ENCODE results near the gene SHC2. TPM values are rescaled to one million over a fixed set of nuclear protein-coding genes. Genes with fewer than 3 reads are reported as not detected.

Gene SHC2
- total RNA-seq, 3 donors from 2014 or later = 8.3 to 40.6 (median 21.8) TPM

GRCh38 chr19:447816-448560 lies 12.8 kb downstream of the SHC2 start:
- Histone ChIP-seq H3K27me3 (no peaks in the 10 kb centered on the region), H3K9me3 (no peaks in the 10 kb centered on the region), H3K36me3 (no peaks in the 10 kb centered on the region), H3K27ac (no peak overlapping the region), H3K4me1 (no peaks in the 10 kb centered on the region), H3K4me3 (no peak overlapping the region)
- TF ChIP-seq, protein P1, sequence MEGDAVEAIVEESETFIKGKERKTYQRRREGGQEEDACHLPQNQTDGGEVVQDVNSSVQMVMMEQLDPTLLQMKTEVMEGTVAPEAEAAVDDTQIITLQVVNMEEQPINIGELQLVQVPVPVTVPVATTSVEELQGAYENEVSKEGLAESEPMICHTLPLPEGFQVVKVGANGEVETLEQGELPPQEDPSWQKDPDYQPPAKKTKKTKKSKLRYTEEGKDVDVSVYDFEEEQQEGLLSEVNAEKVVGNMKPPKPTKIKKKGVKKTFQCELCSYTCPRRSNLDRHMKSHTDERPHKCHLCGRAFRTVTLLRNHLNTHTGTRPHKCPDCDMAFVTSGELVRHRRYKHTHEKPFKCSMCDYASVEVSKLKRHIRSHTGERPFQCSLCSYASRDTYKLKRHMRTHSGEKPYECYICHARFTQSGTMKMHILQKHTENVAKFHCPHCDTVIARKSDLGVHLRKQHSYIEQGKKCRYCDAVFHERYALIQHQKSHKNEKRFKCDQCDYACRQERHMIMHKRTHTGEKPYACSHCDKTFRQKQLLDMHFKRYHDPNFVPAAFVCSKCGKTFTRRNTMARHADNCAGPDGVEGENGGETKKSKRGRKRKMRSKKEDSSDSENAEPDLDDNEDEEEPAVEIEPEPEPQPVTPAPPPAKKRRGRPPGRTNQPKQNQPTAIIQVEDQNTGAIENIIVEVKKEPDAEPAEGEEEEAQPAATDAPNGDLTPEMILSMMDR (IDR thresholded peaks at IDR 0.05) = no peak
- no peak for TF ChIP-seq POLR2A (IDR thresholded peaks at IDR 0.05)
- no peak for TF ChIP-seq POLR2AphosphoS5 (IDR thresholded peaks at IDR 0.05)
- no peak for DNase-seq (ENCODE audit: low spot score in 2 of 2)
- intact Hi-C loops (cut with DNase I; ENCODE audit: low total_unique reads) = no loop called here

DNA sequence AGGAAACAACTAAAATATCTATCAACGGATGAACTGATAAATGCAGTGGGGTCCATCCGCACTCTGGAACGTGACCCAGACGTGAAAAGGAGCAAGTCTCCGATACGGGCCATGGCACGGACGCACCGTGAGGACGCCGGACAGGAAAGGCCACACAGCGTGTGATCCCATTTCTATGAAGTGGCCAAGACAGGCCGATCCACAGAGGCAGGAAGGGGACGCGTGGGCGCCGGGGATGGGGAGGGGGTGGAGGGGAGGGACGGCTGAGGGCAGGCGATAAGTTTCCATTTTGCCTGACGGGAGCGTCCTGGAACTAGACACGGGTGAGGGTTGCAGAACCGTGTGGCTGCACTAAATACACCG lies 13.8 kb downstream of the SHC2 start:
- H3K27ac ChIP-seq = no peak overlapping the region

DNA sequence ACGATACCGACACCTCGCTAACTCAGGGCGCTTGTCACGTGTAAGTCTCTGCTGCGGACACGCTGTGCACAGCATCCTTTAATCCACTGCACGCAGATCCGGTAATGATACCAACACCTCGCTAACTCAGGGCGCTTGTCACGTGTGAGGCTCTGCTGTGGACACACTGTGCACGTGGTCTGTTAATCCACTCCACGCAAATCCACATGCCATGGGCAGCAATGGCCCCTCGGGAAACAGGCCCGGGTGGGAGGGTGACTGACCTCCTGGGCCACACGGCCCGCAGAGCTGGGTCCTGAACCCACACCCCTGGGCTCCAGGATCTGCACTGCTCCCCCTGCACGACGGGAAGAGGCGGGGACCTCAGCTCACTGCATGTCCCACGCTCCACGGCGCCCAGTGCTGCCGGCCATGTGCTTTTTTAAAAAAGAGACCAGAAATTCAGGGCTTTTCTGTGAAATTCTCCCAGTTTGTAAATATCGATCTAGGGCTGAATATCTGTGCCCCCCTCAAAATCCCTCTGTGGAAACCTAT lies 16.1 kb downstream of the SHC2 start:
- DNase-seq (ENCODE audit: low spot score in 2 of 2) = no peak
- intact Hi-C loops (cut with DNase I; ENCODE audit: low total_unique reads) = no loop called here
- Histone ChIP-seq H3K9me3 (no peaks in the 10 kb centered on the region), H3K27me3 (no peaks in the 10 kb centered on the region), H3K36me3 (no peaks in the 10 kb centered on the region), H3K27ac (no peak overlapping the region), H3K4me3 (no peak overlapping the region), H3K4me1 (no peaks in the 10 kb centered on the region)
- TF ChIP-seq, protein P1 (IDR thresholded peaks at IDR 0.05) = no peak
- TF ChIP-seq POLR2A (IDR thresholded peaks at IDR 0.05) (no peak), POLR2AphosphoS5 (IDR thresholded peaks at IDR 0.05) (no peak)

More for the DNA sequence above, 13.8 kb downstream of the SHC2 start:
- DNase-seq (ENCODE audit: low spot score in 2 of 2) = no peak
- Histone ChIP-seq H3K36me3 (no peaks in the 10 kb centered on the region), H3K9me3 (no peaks in the 10 kb centered on the region), H3K4me1 (no peaks in the 10 kb centered on the region), H3K27me3 (no peaks in the 10 kb centered on the region), H3K4me3 (no peak overlapping the region)
- TF ChIP-seq, protein P1 (IDR thresholded peaks at IDR 0.05) = no peak
- TF ChIP-seq POLR2AphosphoS5 (IDR thresholded peaks at IDR 0.05) (no peak), POLR2A (IDR thresholded peaks at IDR 0.05) (no peak)
- intact Hi-C loops (cut with DNase I; ENCODE audit: low total_unique reads) = no loop called here

DNA sequence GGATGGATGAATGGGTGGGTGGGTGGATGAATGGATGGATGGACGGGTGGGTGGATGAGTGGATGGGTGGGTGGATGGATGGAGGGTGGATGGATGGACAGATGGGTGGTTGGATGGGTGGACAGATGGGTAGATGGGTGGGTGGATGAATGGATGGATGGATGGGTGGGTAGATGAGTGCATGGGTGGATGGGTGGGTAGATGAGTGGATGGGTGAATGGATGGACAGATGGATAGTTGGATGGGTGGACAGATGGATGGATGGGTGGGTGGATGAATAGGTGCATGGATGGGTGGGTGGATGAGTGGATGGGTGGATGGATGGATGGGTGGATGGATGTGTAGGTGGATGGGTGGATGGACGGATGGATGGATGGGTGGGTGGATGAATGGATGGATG lies 17.8 kb downstream of the SHC2 start:
- Histone ChIP-seq H3K9me3 (no peaks in the 10 kb centered on the region), H3K27me3 (no peaks in the 10 kb centered on the region), H3K36me3 (no peaks in the 10 kb centered on the region), H3K4me3 (no peak overlapping the region), H3K4me1 (no peaks in the 10 kb centered on the region), H3K27ac (no peak overlapping the region)
- TF ChIP-seq, protein P1 (IDR thresholded peaks at IDR 0.05) = no peak
- no peak for TF ChIP-seq POLR2AphosphoS5 (IDR thresholded peaks at IDR 0.05)
- no peak for TF ChIP-seq POLR2A (IDR thresholded peaks at IDR 0.05)
- intact Hi-C loops (cut with DNase I; ENCODE audit: low total_unique reads) = no loop called here
- DNase-seq (ENCODE audit: low spot score in 2 of 2) = no peak

DNA sequence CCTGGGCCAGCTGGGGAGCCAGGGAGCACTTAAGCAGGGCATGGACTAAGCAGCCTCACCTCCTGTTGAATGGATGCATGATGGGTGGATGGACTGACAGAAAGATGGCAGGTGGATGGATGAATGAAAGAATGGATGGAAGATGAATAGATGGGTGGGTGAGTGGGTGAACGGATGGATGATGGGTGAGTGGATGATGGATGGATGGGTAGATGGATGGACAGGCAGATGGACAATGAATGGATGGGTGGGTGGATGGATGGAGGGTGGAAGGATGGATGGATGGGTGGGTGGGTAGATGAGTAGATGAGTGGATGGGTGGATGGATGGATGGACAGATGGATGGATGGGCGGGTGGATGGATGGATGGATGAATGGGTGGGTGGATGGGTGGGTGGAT lies 18.7 kb downstream of the SHC2 start:
- H3K36me3 ChIP-seq = no peaks in the 10 kb centered on the region
- TF ChIP-seq, protein P1 (IDR thresholded peaks at IDR 0.05) = no peak
- no peak for TF ChIP-seq POLR2AphosphoS5 (IDR thresholded peaks at IDR 0.05)
- no peak for TF ChIP-seq POLR2A (IDR thresholded peaks at IDR 0.05)
- H3K4me3 ChIP-seq = no peak overlapping the region
- no peaks in the 10 kb centered on the region for H3K9me3 ChIP-seq
- no peak for DNase-seq (ENCODE audit: low spot score in 2 of 2)
- intact Hi-C loops (cut with DNase I; ENCODE audit: low total_unique reads) = no loop called here
- H3K27me3 ChIP-seq = no peaks in the 10 kb centered on the region
- H3K4me1 ChIP-seq = no peaks in the 10 kb centered on the region
- H3K27ac ChIP-seq = no peak overlapping the region
